ENCODE results near the gene HS2ST1.

GRCh38 chr1:86871001-86871400 lies 43.4 kb upstream of the HS2ST1 start:
- TF ChIP-seq, protein P1, sequence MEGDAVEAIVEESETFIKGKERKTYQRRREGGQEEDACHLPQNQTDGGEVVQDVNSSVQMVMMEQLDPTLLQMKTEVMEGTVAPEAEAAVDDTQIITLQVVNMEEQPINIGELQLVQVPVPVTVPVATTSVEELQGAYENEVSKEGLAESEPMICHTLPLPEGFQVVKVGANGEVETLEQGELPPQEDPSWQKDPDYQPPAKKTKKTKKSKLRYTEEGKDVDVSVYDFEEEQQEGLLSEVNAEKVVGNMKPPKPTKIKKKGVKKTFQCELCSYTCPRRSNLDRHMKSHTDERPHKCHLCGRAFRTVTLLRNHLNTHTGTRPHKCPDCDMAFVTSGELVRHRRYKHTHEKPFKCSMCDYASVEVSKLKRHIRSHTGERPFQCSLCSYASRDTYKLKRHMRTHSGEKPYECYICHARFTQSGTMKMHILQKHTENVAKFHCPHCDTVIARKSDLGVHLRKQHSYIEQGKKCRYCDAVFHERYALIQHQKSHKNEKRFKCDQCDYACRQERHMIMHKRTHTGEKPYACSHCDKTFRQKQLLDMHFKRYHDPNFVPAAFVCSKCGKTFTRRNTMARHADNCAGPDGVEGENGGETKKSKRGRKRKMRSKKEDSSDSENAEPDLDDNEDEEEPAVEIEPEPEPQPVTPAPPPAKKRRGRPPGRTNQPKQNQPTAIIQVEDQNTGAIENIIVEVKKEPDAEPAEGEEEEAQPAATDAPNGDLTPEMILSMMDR (IDR thresholded peaks at IDR 0.05): no peak
- no peak for TF ChIP-seq POLR2A (IDR thresholded peaks at IDR 0.05)

Measured in body of pancreas (tissue), 4 donors.